Esophagus muscularis mucosa (tissue), 3 donors: ENCODE measurements around the gene KRT7.
"Not testable (repeated sequence)": the region's sequence is repeated elsewhere in the genome, so short reads cannot be mapped to it uniquely, and the experiment has no call there.

Experiments used
- CTCF ChIP-seq, 3 experiments: fragments of 200-600 bp in 2 of 3; fragments of 450-650 bp in 1 of 3; sonication (generic) in 2 of 3; IDR thresholded peaks; one replicate each; pipeline ENCODE4 v1.5.1; 2017 to 2019; ENCODE audit warnings: antibody characterized with exemption in 3 of 3, mild to moderate bottlenecking in 2 of 3, moderate library complexity in 1 of 3
- POLR2AphosphoS5 ChIP-seq, 2 donors: sonication (generic); formaldehyde crosslinking; IDR thresholded peaks; one replicate each; pipeline ENCODE4 v1.6.1; 2017; ENCODE audit warnings: antibody characterized with exemption in 2 of 2

- TF ChIP-seq POLR2AphosphoS5, CTCF (IDR thresholded peaks at IDR 0.05): not testable (repeated sequence)
These were observed 57.6 kb downstream of the KRT7 start for GRCh38 chr12:52290483-52291134.
